Keratinocyte (primary cell): ENCODE results near the gene DLG2.

Source experiments
- EZH2 ChIP-seq: IDR thresholded peaks from one replicate; pipeline ENCODE4 v1.6.1; 2012; ENCODE audit warnings: inconsistent platforms, mild to moderate bottlenecking, low read length, moderate library complexity
- TF ChIP-seq, protein P1 (sequence below), 3 experiments: IDR thresholded peaks in 1 of 3; conservative IDR thresholded peaks in 1 of 3; optimal IDR thresholded peaks in 1 of 3; 2 replicates in 2 of 3; 3 replicates in 1 of 3; pipeline versions ENCODE3 to v1.5.1; 2011; ENCODE audit warnings: low read length in 3 of 3, mild to moderate bottlenecking in 3 of 3, moderate library complexity in 2 of 3, control low read depth in 1 of 3, inconsistent platforms in 1 of 3; ENCODE audit not compliant: insufficient read depth in 2 of 3; ENCODE audit errors: extremely low read depth in 1 of 3

DNA sequence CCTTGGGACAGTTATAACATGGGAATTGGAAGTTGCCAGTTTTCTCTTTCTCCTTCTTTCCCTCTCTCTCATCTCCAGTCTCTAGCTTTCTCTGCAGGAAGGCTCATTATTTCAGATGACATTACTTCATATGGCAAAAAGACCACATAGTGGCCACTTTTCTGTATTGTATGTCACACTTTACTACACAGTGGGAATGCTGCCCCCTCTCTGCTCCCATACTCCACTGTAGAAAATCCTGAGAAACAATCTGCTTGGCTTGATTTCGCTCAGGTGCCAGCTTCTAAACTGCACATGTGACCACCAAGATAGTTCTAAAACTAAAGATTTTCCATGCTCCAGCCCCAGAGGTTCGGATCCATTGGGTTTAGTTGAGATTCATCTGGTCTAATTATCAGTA is 1480.3 kb downstream of the DLG2 start:
- TF ChIP-seq EZH2 = no peak
- TF ChIP-seq, protein P1, sequence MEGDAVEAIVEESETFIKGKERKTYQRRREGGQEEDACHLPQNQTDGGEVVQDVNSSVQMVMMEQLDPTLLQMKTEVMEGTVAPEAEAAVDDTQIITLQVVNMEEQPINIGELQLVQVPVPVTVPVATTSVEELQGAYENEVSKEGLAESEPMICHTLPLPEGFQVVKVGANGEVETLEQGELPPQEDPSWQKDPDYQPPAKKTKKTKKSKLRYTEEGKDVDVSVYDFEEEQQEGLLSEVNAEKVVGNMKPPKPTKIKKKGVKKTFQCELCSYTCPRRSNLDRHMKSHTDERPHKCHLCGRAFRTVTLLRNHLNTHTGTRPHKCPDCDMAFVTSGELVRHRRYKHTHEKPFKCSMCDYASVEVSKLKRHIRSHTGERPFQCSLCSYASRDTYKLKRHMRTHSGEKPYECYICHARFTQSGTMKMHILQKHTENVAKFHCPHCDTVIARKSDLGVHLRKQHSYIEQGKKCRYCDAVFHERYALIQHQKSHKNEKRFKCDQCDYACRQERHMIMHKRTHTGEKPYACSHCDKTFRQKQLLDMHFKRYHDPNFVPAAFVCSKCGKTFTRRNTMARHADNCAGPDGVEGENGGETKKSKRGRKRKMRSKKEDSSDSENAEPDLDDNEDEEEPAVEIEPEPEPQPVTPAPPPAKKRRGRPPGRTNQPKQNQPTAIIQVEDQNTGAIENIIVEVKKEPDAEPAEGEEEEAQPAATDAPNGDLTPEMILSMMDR (optimal IDR thresholded peaks at IDR 0.05 in 1 of 3, IDR thresholded peaks at IDR 0.05 in 1 of 3, conservative IDR thresholded peaks at IDR 0.05 in 1 of 3; ENCODE audit: extremely low read depth in 1 of 3, insufficient read depth in 2 of 3, low read length in 3 of 3) = no peak
